Renal cortical epithelial cell (primary cell): ENCODE data around the gene LEMD2. TPM values are rescaled to one million over a fixed set of nuclear protein-coding genes. Genes with fewer than 3 reads are reported as not detected.

Experiments
- DNase-seq: peaks from one replicate; pipeline ENCODE4 v3.0.0-alpha.2; 2011; ENCODE audit warnings: low read depth
- total RNA-seq: library from RNA; depleted of rRNA; stranded (reverse); fragments of >200 nt; gene quantifications from 2 replicates; pipeline ENCODE4 v1.2.3, GENCODE V29; 2014

The LEMD2 gene
- total RNA-seq, 1 donor from 2014 or later: 50.2 TPM

DNA sequence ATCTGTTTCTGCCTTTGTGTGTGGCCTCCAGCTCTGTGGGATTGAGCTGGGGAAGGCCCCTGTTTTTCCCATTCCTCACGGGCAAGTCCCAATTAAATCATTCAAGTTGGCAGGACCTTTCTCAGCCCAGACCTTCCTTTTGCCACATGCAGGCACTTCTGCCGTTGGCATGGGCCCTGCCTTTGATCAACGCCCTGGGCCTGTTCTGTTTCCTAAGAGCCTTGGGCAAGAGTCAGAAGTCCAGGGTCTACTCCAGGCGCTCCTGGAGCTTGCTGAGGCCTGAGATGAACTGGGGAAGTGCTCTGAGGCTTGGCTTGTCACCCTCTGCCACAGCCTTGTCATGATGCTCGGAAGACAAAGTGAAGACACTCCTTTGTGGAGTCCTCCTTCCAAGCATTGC, 49.4 kb downstream of the LEMD2 start:
- no peak for DNase-seq

DNA sequence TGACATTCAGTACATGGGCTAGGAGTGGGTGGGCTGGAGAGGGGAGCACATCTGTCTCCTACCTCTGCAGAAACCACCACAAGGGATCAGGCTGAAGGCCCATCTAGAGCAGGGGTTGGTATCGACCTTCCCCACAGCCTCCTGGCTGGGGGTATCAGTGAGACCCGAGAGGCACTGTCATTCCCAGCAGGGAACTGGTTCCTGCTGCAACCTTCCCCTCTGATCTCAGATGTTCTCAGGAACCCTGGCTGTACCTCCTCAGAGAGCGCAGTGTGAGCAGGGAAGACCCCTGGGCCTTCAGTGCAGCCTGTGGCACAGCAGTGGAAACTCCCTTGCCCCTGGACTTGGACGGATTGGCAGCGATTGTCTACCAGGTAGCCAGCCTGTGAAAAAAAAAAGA, 50.1 kb downstream of the LEMD2 start:
- no peak for DNase-seq

DNA sequence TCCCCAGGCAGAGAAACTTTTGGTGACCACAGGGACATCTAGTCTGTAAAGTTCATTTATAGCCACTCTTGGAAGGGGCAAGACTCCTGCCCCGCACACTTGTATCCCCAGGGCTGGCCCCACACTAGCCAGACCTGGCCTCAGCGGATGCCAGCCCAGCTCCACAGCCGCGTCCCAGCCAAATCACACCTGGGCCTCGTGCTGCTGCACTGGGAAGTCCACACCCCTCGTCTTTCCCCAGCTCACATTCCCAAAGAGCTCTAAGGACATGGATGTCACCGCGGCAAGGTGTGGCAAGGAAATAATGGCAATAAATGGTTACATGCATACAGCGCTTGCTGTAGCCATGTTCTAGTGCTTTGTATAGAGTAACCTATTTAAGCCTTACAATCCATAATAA, 50.8 kb downstream of the LEMD2 start:
- no peak for DNase-seq

DNA sequence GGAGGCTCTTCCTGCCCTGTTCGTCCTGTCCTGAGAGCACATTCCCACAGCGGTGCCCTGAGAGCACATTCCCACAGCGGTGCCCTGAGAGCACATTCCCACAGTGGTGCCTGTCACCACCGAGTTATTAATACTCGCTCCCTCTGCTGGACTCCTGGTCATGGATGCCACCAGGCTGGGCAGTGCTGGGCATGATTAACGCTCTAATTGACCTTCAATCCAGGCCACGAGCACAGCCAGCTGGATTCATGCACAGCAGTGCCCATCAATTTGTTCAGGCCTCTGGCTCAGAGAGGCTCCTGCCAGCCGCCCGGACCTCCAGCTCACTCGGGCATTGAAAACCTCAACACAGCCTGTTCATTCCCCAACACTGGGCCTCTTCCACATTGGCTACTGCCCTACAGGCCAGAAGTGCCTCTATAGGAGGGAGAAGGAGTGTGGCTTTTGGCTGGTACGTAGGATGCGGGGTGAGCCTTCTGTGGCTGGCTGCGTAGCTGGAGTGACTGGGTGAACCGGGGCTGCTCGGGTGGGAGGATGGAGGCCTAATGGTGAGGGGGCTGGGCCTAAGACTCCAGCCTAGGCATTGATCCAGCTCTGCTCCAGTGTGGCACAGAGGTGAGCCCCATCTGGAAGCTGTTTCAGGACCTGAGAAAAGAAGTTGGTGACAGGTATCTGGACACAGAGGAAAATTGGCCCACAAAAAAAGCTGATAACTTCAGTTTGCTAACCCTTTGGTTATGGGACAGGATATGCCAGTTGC, 51.5 kb downstream of the LEMD2 start:
- no peak for DNase-seq

DNA sequence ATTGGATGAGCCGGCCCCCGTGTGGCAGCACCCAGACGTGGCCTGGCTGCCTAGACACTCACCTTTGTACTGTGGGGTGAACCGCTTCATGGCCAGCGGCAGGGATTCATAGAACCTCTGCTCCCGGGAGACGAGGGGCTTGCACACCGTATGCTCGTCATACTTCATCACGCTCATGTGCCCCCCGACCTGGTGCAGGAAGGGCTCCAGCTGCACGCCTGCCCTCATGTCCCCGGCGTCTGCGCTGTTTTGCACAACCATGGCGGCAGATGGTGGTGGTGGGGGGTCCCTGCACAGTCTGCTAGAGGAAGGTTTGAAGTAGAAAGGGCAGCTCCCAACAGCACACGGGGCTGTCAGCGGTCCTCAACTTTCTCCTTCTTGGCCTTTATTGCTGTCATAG, 53.7 kb downstream of the LEMD2 start:
- DNase-seq: no peak

DNA sequence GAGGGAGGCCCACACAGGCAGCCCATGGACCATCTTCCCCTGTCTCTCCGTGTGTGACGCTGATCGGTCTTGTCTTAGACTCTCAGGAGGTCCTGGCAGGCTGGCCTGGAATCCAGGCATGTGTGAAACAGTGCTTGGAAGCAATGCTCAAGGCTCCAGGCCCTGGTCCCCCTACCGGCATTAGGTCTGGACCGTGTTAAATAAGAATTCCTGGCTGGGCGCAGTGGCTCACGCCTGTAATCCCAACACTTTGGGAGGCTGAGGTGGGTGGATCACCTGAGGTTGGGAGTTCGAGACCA, 55.3 kb downstream of the LEMD2 start:
- no peak for DNase-seq

DNA sequence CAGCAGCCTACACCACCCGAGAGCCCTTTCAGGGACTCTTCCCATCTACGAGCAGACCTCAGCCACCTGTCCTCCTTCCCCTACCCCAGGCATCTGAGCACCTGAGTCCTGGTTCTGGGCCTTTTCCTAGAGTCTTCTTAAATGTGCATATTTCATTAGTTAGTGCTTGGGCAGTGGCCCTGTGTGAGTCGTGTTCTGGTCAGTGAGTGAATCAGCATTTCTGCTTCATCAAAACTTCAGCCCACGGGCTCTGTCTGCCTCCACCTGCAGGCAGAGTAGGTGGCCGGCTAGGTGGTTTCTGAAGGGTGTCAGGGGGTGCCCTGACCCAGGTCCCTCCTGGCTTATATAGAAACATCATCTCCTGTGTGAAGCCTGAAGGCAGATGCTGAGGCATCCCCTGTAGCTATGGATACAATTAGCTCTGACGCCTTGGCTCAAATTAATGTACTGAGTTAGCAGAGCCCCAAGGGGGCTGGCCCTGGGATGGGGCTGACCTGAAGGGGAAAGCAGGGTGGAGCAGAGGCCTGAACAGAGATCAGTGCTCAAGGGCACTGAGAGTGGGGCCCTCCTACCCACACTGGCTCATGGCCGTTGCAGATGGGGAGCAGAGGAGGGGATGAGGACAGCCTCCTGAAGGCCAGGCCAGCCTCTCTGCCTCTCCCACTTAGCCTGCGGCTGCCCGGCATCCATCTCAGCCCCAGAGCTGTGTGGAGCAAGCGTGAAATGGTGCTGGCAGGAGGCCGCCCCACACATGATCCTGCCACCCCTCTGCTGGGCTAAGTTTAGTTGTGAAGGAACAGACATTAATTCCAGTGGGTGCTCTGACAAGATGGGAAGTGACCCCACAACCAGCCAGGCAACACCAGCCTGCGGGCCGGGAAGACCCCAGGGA, 55.9 kb downstream of the LEMD2 start:
- DNase-seq: no peak

DNA sequence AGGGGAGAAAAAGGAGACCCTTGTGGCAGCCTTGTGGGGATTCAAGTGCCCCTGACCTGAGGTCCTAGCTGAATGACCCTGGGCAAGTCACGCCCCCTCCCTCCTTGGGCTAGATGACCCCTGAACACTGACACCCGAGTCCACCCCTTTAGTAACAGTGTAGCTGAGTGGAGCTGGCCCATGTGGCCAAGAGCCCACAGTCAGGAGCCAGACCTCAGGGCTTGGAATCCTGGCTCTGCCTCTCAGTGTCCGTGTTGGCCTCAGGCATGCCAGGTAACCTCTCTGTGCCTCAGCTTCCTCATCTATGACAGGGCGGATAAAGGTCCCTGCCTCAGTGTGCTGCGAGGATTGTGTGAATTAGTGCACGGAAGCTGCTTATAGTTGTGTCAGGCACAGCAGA, 56.5 kb downstream of the LEMD2 start:
- no peak for DNase-seq

DNA sequence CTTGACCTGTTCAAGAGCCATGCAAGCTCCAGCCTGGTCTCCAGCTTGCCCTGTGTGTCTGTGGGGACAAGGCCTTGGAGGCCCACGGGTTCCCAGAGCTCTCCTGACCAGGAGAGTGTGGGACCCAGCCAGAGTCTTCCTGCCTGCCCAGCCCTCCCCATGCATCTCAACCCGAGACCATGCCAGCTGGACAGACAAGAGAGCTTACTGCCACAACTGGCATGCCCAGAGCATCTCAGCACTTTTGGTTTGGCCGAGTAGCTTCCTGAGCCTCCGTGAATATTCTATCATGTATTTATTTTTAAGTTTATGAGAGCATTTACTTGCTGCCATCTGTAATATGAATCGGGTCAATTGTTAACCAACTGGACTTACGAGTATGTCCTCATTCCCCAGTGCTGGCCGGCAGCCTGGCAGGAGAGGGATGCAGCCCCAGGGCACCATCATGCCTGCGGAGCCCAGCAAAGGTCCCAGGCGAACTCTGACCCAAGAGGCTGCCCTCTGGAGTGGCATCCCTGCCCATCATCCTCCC, 57.1 kb downstream of the LEMD2 start:
- no peak for DNase-seq

DNA sequence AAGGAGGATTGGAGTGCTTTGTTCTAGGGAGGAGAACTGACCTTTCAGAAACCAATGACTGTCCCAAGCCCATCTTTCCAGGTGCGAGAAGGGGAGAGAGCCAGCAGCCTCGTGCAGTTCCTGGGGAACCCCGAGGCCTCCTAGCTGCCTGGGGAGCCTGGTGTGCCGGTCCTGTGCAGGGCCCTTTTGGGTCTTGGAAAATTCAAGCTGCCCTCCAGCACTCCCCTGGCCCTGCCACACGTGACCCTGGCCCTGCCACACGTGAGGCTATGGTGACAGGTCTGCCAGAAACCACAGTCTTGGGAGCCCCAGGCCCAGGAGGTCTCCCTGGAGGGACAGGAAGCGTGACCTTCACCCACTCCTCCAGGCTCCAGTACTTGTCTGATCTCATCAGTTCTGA, 57.9 kb downstream of the LEMD2 start:
- DNase-seq: no peak

DNA sequence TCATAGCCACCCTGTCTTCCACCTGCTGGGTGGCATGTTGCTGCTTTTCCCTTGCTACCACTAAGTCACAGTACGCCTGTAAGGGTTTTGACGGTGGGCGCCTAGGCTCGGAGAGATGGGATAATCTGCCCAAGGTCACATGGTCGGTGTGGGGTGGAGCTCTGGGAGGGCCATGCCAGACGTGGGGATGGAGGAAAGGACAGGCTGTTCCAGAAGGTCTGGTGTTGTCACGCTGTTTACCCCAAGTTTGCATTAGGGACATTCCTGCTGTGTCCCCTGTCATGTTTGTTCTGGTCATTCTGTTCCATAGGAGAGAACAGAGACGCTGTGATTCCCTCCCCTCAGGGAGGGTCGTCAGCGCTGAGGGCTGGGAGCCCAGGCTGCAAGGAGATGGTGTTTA, 58.3 kb downstream of the LEMD2 start:
- no peak for DNase-seq

DNA sequence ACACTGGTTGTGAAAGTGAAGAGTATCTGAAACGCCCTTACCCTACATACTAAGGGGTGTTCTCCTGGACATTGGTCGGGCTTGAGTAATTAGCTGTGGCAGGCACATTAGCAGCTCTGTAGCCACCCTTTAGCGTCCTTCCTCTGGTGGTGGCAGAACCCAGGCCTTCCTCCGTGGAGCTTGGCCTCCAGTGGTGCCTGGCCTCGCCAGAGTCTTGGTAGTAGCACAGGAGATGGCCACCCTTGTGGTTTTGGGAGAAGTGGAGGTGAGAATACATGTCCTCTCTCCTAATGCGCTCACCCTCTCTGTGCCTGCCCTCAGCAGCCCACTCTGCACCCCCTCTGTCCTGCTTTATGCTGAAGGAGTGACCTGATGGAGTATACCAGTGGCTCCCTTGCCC, 59.9 kb downstream of the LEMD2 start:
- DNase-seq: no peak

DNA sequence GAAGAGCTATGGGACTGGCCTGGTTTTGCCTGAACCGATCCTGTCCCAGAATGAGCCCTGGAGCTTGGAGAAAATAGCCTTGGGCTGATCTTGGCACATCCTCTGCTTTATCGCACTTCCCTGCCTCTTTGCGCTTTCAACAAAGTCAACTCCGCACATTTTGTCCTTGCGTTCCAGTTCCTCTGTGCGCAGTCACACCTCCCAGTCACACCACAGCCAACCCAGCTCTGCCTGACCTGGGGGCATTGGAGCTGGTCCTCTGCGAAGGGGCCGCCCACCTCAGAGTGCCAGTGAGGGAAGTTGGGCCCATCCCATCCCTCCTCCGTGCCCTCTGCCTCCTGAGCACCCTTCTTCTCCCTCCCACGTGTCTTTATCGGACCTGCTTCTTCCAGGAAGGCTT, 60.5 kb downstream of the LEMD2 start:
- no peak for DNase-seq

DNA sequence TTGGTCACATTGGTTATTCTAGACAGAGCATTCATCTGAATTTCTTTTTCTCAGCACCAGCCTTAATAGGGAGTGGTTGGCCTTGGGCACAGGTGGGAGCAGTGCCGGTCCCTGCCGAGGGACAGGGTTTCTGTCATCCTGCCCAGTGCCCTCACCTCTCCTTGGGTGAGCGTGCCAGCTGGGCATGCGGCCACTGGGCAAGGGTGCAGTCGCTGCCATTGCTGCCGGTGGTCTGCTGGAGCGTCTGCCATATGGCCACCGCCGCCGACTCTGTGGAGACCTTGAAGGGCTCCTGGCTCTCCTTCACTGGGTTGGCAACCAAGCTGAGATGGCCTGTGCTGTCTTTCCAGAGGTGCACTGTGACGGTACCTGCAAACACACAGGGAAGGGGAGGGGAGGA, 61.0 kb downstream of the LEMD2 start:
- DNase-seq: no peak

DNA sequence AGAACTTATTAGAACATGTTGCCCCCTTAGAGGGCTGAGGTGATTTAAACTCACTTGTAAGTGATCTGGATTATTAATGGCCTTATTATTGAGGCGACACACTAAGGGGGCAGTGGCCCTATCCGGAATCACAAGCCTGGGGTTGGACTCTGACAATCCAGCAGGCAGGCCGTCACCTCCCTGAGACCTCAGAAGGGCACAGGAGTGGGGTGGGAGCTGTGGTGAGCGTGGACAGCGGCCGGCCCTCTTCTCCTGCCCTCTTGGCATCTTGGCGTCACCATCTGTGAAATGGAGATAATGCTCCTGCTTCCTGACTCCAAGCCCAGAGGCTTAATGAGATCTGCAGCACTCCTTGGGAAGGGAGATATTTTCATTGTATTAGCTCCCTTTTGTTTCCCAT, 61.8 kb downstream of the LEMD2 start:
- DNase-seq: no peak

DNA sequence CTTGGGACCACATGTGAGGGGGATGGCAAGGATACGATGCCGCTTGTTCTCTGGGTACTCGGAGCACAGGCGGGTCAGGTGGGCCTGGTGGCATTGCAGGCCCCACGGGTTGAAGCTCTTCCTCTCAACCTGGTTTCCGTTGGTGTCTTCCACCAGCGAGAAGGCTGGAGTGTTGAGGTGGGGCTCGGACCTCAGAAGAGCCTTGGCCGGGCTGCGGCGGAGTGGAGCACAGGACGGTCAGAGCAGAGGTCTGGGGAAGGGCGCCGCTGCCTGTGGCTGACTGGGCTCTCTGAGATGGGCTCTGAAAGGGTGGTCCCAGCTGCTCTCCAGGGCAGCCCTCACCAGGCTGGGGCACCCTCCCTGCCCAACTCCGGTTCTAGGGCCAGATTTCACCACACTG, 62.2 kb downstream of the LEMD2 start:
- DNase-seq: no peak

DNA sequence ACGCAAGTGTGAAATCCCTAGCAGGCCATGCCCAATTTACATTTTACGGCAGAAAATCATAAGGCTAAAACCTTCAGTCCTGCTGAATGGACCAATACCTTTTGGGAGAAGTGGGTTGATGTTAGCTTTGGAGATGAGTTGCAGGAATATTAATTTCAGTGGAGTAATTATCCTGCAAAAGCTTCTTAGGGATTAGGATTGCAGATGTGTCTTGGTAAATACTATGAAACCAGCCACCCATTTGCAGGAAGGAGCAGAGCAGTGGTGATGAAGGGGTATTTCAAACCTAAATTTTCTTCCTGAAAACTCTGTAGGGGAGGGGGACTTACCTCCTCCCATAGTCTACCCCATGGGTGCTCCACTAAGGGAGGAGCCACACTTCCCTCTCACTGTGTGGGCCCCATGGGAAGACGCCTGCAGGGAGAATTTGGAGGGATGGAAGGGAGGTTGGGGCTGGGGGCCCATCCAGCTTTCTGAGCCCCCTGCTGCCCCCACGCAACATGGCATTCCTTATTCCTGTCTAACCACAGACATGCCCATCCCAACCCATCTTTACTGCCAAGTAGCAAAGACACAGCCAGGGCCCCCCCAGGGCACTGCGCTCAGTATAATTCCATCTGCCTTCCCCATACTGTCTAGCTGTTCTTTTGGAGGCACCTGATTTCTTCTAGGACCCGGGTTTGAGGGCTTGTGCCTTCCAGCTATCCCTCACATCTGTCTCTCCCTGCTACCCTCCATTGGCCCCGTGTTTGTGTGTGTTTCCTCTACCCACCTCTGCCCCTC, 62.8 kb downstream of the LEMD2 start:
- DNase-seq: no peak

DNA sequence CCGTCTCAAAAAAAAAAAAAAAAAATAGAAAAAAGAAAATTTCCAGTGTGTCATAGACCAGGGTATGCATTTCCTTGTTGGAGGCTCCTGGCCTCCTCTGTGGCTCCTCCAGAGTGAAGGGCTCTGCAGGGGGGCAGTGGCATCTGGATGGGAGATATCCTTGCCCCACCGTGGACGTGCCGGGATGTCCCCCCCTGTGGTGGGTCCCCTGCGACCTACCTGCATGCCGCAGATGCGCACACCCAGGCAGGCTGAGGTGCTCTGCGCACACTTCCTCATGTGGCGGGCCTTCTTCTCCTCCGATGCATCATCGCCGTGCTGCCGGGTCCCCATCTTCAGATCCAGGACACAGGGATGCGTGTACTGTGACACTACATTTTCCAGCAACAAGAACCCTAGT, 63.7 kb downstream of the LEMD2 start:
- no peak for DNase-seq

DNA sequence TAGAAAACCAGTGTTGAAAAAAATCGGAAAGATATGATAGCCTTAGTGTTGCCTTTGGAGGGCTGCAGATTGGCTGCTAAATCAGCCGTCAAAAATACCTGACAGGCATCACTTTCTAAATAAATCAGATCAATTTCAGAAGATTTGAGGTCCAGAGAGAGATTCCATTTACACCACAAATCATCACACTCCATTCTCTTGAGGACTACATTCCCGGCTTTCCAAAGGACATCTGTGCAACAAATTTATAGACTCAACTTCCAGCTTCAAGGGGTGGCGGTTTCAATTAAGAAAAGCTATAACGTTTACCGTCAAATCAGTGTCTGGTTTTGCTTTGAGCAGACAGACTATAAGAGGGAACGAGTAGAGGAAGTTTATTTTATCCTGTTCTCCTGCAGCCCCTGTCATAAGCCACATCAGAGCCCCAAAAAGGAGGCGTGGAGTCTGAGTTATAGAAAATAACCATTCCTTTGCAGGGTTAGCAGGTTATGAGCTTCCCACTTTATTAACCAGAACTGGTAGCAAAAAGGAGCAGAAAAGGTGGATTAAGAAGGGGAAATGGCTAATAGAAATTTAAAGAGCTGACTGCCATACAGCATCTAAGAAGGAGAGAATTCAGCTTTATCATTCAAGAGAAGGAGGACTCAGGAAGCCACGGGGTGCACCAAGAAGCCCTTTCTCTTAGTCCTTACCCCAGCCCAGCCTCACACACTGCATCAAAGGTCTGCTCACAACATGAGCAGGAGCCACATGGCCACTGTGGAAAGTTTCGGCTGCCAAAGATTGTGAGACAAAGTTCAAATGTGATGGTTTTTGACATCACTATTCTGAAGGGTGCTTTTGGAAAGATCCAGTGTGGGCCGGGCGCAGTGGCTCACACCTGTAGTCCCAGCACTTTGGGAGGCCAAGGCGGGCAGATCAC, 64.6 kb downstream of the LEMD2 start:
- no peak for DNase-seq

DNA sequence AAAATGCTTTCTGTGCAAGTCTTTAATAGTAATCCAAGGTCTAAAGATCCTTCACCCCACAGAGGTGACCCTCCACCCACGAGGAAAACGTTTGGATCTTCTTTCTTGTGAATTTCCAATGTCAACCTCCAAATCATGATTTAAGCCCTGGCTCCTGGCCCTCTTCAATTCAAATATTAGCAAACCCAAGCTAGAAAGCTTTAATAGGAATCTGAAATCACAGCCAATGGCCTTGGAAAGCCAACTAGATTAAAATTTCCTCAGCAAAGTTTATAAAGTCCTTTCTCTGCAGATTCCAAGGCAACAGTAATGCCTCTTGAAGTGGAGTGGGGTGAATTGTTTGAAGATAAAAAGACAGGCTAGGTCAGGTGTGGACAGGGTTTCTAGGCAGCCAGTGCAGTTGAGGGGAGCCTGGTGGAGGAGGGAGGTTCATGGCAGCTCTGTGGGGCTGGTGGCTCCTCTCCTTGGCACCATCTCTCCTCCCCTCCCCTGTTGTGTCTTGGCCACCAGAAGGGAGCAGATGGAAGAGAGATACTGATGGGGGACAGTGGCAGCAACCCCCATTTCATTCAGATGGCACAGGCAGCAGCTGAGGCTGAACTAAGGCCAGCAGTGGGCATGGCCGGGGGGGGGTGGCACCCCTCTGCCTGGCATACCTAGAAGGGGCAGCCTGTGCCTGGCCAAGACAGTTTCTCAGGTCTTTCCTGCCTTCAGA, 65.4 kb downstream of the LEMD2 start:
- DNase-seq: no peak
